HL-60 (cell line): Measurements from ENCODE around the gene FRMD3.

Source experiments
- DNase-seq, 2 experiments: peaks; one replicate each; pipeline ENCODE4 v3.0.0-alpha.2; 2010 to 2020; ENCODE audit warnings: low read depth in 1 of 2, low spot score in 1 of 2
- H3K27ac ChIP-seq: fragments of 250-450 bp; sonication (Bioruptor Pico); replicated peaks from 2 replicates; pipeline ENCODE4 v1.5.1; 2020; ENCODE audit warnings: mild to moderate bottlenecking, moderate library complexity
- H3K27me3 ChIP-seq: fragments of 250-450 bp; sonication (Bioruptor Pico); 2 replicates; pipeline ENCODE4 v1.5.1; 2021; ENCODE audit warnings: mild to moderate bottlenecking, moderate library complexity; ENCODE audit not compliant: insufficient read depth, poor library complexity, severe bottlenecking
- H3K4me3 ChIP-seq: replicated peaks from 2 replicates; pipeline ENCODE4 v1.5.1; 2011; ENCODE audit warnings: mild to moderate bottlenecking, control low read depth, low read length; ENCODE audit not compliant: insufficient read depth
- GABPA ChIP-seq: IDR thresholded peaks from 2 replicates; pipeline ENCODE4 v1.6.1; 2012; ENCODE audit warnings: low read depth
- POLR2AphosphoS5 ChIP-seq: IDR thresholded peaks from 2 replicates; pipeline ENCODE4 v1.6.1; 2012; ENCODE audit warnings: low read depth
- SPI1 ChIP-seq: IDR thresholded peaks from 2 replicates; pipeline ENCODE4 v1.6.1; 2012; ENCODE audit warnings: low read depth, mild to moderate bottlenecking, borderline replicate concordance
- TF ChIP-seq, protein P1 (sequence below): IDR thresholded peaks from 2 replicates; pipeline ENCODE4 v1.6.1; 2012; ENCODE audit warnings: low read depth; ENCODE audit not compliant: insufficient replicate concordance
- TF ChIP-seq, protein P2 (sequence below): IDR thresholded peaks from one replicate; pipeline ENCODE4 v1.5.1; 2011; ENCODE audit warnings: low read length, control low read depth, inconsistent platforms; ENCODE audit not compliant: insufficient read depth

Gene FRMD3

DNA sequence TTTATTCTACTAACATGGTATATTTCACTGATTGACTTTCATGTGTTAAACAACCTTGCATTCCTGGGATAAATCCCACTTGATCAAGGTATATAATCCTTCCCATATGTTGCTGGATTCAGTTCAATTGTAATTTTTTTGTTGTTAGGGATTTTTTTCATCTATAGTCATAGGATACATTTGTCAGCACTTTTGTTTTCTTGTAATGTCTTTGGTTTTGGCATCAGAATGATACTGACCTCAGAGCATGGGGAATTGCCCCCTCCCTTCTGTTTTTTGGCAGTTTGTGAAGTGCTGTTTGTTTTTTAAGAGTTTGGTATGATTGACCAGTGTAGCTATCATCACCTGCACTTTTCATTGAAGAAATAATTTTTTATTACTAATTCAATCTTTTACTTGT lies 298.5 kb downstream of the FRMD3 start:
- H3K27me3 ChIP-seq = no peaks in the 10 kb centered on the region
- TF ChIP-seq, protein P1, sequence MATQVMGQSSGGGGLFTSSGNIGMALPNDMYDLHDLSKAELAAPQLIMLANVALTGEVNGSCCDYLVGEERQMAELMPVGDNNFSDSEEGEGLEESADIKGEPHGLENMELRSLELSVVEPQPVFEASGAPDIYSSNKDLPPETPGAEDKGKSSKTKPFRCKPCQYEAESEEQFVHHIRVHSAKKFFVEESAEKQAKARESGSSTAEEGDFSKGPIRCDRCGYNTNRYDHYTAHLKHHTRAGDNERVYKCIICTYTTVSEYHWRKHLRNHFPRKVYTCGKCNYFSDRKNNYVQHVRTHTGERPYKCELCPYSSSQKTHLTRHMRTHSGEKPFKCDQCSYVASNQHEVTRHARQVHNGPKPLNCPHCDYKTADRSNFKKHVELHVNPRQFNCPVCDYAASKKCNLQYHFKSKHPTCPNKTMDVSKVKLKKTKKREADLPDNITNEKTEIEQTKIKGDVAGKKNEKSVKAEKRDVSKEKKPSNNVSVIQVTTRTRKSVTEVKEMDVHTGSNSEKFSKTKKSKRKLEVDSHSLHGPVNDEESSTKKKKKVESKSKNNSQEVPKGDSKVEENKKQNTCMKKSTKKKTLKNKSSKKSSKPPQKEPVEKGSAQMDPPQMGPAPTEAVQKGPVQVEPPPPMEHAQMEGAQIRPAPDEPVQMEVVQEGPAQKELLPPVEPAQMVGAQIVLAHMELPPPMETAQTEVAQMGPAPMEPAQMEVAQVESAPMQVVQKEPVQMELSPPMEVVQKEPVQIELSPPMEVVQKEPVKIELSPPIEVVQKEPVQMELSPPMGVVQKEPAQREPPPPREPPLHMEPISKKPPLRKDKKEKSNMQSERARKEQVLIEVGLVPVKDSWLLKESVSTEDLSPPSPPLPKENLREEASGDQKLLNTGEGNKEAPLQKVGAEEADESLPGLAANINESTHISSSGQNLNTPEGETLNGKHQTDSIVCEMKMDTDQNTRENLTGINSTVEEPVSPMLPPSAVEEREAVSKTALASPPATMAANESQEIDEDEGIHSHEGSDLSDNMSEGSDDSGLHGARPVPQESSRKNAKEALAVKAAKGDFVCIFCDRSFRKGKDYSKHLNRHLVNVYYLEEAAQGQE = no peak
- TF ChIP-seq, protein P2, sequence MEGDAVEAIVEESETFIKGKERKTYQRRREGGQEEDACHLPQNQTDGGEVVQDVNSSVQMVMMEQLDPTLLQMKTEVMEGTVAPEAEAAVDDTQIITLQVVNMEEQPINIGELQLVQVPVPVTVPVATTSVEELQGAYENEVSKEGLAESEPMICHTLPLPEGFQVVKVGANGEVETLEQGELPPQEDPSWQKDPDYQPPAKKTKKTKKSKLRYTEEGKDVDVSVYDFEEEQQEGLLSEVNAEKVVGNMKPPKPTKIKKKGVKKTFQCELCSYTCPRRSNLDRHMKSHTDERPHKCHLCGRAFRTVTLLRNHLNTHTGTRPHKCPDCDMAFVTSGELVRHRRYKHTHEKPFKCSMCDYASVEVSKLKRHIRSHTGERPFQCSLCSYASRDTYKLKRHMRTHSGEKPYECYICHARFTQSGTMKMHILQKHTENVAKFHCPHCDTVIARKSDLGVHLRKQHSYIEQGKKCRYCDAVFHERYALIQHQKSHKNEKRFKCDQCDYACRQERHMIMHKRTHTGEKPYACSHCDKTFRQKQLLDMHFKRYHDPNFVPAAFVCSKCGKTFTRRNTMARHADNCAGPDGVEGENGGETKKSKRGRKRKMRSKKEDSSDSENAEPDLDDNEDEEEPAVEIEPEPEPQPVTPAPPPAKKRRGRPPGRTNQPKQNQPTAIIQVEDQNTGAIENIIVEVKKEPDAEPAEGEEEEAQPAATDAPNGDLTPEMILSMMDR = no peak
- TF ChIP-seq SPI1 = no peak
- TF ChIP-seq POLR2AphosphoS5 = no peak
- TF ChIP-seq GABPA = no peak
- DNase-seq = no peak
- peak overlapping the region; percentile 33 for H3K27ac ChIP-seq
- no peak overlapping the region for H3K4me3 ChIP-seq

DNA sequence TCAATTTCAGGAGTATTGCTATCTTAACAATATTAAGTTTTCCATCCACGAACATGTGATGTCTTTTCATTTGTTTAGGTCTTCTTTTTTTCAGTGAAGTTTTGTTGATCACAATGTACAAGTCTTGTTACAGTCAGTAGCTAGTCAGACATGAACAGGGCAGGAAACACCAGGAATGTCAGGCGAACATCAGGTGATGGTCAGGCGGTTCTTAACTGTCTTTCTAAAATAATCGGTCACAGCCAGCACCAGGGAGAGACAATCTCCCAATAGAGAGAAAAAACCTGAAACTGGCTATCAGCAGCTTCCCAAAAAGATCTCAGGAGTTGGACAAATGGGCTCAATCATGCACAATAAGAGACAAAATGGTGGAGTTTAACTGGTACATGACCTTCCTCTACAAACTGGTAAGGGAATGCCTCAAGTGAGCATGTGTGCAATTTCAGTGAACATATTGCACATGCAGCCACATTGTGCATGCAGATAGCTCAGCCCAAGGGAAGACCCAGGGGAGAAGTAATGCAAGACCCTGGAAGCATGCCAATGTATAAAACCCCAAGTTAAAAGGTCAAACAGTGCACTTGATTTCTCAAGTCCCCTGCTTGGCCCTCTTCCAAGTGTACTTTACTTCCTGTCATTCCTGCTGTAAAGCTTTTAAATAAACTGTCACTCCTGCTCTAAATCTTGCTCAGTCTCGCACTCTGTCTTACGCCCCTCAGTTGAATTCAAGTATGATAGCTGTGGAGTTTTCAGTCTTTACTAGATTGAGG lies 299.1 kb downstream of the FRMD3 start:
- no peaks in the 10 kb centered on the region for H3K27me3 ChIP-seq
- DNase-seq = peak; percentile 90 to 94
- TF ChIP-seq GABPA (no peak), POLR2AphosphoS5 (peak; percentile 89), SPI1 (no peak)
- TF ChIP-seq, protein P2 = no peak
- peak overlapping the region; percentile 36 for H3K27ac ChIP-seq
- no peak overlapping the region for H3K4me3 ChIP-seq

DNA sequence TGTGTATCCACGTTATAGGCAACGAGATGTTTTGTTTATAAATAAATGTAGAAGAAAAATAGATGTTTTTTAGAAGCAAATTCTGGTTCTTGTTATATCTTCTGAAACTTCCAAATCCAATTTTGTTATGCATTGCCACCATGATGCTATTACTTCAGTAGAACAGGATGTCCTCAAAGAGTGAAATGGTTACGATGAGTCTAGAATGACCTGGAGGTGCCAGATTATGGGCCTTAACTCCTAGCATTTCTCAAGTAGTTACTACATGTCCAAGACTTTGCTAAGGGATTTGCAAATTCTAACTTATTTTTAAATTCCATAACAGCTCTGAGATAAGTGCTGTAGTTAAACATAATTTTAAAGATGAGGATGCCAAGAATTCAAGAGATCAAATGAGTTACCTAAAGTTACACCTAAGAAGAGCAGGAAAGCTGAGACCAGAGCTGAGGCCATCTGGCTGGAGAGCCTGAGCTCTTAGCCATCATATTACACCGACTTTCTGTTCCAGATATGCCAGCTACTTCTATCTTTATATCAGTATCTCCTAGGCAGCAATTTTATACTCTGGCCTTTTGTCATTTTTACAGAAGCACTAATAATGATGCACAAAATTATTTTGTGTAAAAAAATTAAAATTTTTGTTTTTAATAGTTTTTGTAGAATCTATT lies 302.0 kb downstream of the FRMD3 start:
- TF ChIP-seq, protein P2 = no peak
- TF ChIP-seq, protein P1 = no peak
- TF ChIP-seq POLR2AphosphoS5 (no peak), SPI1 (no peak), GABPA (no peak)
- DNase-seq = no peak
- no peak overlapping the region for H3K4me3 ChIP-seq
- H3K27ac ChIP-seq = no peak overlapping the region
- no peaks in the 10 kb centered on the region for H3K27me3 ChIP-seq
